GM10266 (cell line): ENCODE measurements around the gene ARHGAP32.

Experiments
- DNase-seq: peaks from one replicate; pipeline ENCODE4 v3.0.0; 2012; ENCODE audit errors: extremely low spot score
- TF ChIP-seq, protein P1 (sequence below): IDR thresholded peaks from 2 replicates; pipeline ENCODE4 v1.5.1; 2012; ENCODE audit warnings: mild to moderate bottlenecking, low read depth; ENCODE audit not compliant: control insufficient read depth, insufficient read depth; ENCODE audit errors: missing control alignments

The ARHGAP32 gene

DNA sequence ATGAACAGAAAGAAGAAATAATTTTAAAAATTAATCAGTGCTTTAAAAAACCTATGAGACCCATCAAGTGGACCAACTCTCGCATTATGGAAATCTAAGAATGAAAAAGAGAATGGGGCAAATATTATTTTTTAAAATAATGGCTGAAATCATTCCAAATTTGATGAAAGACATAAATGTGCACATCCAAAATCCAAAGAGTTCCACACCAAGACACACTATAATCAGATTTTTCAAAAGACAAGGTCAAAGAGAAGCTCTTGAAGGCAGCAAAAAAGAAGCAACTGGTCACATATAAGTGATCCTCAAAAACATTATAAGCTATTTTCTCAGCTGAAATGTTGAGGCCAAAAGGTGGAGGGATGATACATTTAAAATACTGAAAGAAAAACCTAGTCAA is 85.3 kb downstream of the ARHGAP32 start:
- DNase-seq = no peak
- TF ChIP-seq, protein P1, sequence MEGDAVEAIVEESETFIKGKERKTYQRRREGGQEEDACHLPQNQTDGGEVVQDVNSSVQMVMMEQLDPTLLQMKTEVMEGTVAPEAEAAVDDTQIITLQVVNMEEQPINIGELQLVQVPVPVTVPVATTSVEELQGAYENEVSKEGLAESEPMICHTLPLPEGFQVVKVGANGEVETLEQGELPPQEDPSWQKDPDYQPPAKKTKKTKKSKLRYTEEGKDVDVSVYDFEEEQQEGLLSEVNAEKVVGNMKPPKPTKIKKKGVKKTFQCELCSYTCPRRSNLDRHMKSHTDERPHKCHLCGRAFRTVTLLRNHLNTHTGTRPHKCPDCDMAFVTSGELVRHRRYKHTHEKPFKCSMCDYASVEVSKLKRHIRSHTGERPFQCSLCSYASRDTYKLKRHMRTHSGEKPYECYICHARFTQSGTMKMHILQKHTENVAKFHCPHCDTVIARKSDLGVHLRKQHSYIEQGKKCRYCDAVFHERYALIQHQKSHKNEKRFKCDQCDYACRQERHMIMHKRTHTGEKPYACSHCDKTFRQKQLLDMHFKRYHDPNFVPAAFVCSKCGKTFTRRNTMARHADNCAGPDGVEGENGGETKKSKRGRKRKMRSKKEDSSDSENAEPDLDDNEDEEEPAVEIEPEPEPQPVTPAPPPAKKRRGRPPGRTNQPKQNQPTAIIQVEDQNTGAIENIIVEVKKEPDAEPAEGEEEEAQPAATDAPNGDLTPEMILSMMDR = no peak

DNA sequence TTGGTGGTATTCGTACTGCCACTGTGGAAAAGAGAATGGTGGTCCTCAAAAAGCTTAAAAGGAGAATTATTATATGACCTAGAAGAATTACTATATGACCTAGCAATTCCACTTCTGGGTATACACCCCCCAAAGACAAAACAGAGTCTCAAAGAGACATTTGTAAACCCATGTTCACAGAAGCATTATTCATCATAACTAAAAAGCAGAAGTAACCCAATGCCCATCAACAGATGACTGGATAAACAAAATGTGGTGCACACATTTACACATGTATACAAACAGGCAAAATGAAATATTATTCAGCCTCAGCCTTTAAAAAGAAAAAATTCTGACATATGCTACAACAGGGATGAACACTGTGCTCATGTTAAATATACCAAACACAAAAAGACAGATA is 89.4 kb downstream of the ARHGAP32 start:
- no peak for DNase-seq
- TF ChIP-seq, protein P1 = no peak

DNA sequence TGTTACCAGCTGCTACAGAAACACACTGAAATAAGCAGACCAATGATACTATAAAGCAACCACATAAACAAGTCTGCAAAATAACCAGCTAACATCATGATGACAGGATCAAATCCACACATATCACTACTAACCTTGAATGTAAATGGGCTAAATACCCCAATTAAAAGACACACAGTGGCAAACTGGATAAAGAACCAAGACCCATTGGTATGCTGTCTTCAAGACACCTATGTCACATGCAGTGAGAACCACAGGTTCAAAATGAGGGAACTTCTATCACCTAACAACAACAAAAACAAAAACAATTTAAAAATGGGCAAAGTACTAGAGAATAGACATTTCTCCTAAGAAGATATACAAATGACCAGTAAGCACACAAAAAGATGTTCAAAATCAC is 89.9 kb downstream of the ARHGAP32 start:
- TF ChIP-seq, protein P1 = no peak
- DNase-seq = no peak

DNA sequence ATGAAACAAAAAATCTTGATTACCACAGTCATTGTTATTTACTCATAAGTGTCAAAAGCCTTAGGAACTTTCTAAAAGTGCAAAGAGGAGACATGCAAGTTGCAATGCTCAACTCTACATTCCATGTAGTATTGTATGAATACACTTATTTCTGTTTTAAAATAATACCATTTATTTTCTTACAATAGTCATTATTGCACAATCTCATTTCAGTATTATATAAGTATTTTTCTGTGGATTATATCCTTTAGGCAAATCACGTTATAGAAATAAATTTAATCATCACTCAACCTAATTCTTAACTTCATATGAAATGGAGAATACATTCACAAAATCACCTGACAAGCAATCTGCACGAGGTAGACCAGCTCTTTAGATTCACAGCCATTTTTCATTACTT is 98.8 kb downstream of the ARHGAP32 start:
- TF ChIP-seq, protein P1 = no peak

DNA sequence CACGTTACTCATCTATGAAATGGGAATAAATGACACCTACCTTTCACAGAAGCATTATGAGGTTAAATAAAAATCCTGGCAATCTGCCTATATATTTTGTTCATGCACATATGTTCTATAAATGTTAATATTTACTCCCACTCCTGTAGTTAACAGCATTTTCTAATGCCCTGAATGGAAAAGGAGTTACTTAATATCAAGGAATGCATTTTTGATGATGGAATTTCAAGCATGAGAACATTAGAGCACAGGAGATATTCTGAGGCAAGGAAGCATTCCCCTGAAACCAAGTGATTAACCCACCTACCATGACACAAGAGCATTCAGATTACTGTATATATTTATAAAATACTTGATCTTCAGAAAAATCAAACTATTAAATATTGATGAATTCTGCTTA is 102.1 kb downstream of the ARHGAP32 start:
- TF ChIP-seq, protein P1 = no peak
- no peak for DNase-seq

More for the DNA sequence above, 98.8 kb downstream of the ARHGAP32 start:
- DNase-seq = no peak

DNA sequence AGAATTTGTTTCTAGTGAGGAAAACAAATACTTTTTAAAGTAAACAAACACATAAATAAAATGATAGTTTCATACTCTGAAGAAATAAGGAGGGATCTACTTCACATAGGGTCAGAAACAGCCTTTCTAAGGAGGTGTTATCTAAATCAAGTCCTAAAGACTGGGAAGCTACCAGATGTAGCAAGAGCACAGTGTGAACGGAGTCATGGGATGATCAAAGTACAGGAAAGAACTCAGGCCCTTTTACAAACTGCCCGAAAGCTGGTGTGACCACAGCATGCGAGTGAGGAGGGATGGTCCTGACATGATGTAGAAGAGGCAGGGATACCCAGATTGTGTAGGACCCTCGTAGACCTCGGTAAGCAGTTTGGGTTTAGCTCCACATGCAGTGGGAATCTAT is 102.8 kb downstream of the ARHGAP32 start:
- TF ChIP-seq, protein P1 = no peak
- no peak for DNase-seq

DNA sequence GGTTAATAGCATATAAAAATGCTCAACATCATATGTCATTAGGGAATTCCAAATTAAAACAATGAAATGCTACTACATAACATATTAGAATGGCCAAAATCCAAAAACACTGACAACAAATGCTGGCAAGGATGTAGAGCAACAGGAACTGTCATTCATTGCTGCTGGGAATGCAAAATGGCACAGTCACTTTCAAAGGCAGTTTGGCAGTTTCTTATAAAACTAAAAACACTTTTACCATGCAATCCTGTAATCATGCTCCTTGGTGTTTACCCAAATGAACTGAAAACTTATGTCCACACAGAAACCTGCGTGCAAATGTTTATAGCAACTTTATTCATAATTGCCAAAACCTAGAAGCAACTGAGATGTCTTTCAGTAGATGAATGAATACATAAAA is 105.1 kb downstream of the ARHGAP32 start:
- no peak for DNase-seq
- TF ChIP-seq, protein P1 = no peak
